ENCODE data around the gene AMDHD2.
"Not testable (repeated sequence)": the region's sequence is repeated elsewhere in the genome, so short reads cannot be mapped to it uniquely, and the experiment has no call there.

The AMDHD2 gene

GRCh38 chr16:2580143-2580542 is 60.0 kb downstream of the AMDHD2 start:
- DNase-seq (ENCODE audit: low read depth), result not testable (repeated sequence)

GRCh38 chr16:2580818-2581217 is 60.6 kb downstream of the AMDHD2 start:
- DNase-seq (ENCODE audit: low read depth), result not testable (repeated sequence)

Data from stimulated activated CD8-positive, alpha-beta memory T cell treated with anti-CD3 and anti-CD28 coated beads, Interleukin-12 subunit alpha, Interleukin-12 subunit beta, amount 100 ng/mL, for 4 hours (primary cell).